Measurements from ENCODE around the gene EPB41L4B. TPM values are rescaled to one million over a fixed set of nuclear protein-coding genes. Genes with fewer than 3 reads are reported as not detected.

The EPB41L4B gene
- total and polyA plus RNA-seq, 2 experiments from 2014 or later = 11.0 to 32.2 TPM

DNA sequence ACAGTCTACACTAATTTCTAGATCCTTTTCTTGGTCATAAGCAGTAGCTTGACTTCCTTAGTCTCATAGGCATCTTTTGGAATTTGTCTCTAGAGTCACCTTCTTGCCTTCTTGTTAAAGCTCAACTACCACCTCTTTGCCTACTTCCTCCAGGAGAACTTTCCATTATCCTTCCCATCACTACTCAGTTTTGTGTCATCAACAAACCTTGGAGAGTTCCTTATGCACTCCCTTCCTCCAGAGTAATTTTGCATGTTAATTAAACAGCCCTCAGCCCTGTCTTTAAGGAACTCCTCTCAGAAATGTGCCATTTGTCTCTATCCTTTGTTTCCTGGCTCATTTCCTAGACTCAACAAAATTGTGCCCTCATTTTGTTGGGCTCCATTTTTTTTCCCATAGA is 4.2 kb upstream of the EPB41L4B start:
- ATAC-seq (no peak), DNase-seq (ENCODE audit: low spot score) (no peak)
- Mint-ChIP-seq H3K36me3 (ENCODE audit: low read depth) (no peaks in the 10 kb centered on the region; the same call in 2 of the 3 replicates), H3K4me1 (peaks cover 25% of the 10 kb centered on the region), H3K4me3 (no peak overlapping the region), H3K27ac (no peak overlapping the region), H3K9me3 (no peaks in the 10 kb centered on the region), H3K27me3 (ENCODE audit: insufficient read depth, low read depth, poor library complexity) (peaks cover 9% of the 10 kb centered on the region)
- Histone ChIP-seq H3K27me3 (ENCODE audit: insufficient read depth) (peaks cover 5% of the 10 kb centered on the region; the same call in 1 of the 2 replicates), H2AFZ (no peak overlapping the region), H3K4me1 (ENCODE audit: insufficient read depth) (peaks cover 11% of the 10 kb centered on the region), H3K9me2 (ENCODE audit: insufficient read depth) (peaks cover 3% of the 10 kb centered on the region; the same call in 1 of the 2 replicates), H3K27ac (ENCODE audit: low read depth) (no peak overlapping the region), H3K4me3 (no peak overlapping the region), H3F3A (replicated peaks; ENCODE audit: low read depth) (no peaks in the 10 kb centered on the region), H3K79me2 (replicated peaks; ENCODE audit: insufficient read depth) (no peaks in the 10 kb centered on the region), H3K36me3 (ENCODE audit: insufficient read depth) (no peaks in the 10 kb centered on the region), H4K20me1 (replicated peaks; ENCODE audit: insufficient read depth) (no peaks in the 10 kb centered on the region), H3K4me2 (no peak overlapping the region)
- TF ChIP-seq ZNF331 (CRISPR knock-in tag; IDR thresholded peaks at IDR 0.05; ENCODE audit: low read depth) = no peak
- TF ChIP-seq JUNB (IDR thresholded peaks at IDR 0.05; ENCODE audit: unreplicated experiment) = no peak
- TF ChIP-seq, protein P1, sequence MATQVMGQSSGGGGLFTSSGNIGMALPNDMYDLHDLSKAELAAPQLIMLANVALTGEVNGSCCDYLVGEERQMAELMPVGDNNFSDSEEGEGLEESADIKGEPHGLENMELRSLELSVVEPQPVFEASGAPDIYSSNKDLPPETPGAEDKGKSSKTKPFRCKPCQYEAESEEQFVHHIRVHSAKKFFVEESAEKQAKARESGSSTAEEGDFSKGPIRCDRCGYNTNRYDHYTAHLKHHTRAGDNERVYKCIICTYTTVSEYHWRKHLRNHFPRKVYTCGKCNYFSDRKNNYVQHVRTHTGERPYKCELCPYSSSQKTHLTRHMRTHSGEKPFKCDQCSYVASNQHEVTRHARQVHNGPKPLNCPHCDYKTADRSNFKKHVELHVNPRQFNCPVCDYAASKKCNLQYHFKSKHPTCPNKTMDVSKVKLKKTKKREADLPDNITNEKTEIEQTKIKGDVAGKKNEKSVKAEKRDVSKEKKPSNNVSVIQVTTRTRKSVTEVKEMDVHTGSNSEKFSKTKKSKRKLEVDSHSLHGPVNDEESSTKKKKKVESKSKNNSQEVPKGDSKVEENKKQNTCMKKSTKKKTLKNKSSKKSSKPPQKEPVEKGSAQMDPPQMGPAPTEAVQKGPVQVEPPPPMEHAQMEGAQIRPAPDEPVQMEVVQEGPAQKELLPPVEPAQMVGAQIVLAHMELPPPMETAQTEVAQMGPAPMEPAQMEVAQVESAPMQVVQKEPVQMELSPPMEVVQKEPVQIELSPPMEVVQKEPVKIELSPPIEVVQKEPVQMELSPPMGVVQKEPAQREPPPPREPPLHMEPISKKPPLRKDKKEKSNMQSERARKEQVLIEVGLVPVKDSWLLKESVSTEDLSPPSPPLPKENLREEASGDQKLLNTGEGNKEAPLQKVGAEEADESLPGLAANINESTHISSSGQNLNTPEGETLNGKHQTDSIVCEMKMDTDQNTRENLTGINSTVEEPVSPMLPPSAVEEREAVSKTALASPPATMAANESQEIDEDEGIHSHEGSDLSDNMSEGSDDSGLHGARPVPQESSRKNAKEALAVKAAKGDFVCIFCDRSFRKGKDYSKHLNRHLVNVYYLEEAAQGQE (IDR thresholded peaks at IDR 0.05; ENCODE audit: unreplicated experiment) = no peak
- TF ChIP-seq, protein P2, sequence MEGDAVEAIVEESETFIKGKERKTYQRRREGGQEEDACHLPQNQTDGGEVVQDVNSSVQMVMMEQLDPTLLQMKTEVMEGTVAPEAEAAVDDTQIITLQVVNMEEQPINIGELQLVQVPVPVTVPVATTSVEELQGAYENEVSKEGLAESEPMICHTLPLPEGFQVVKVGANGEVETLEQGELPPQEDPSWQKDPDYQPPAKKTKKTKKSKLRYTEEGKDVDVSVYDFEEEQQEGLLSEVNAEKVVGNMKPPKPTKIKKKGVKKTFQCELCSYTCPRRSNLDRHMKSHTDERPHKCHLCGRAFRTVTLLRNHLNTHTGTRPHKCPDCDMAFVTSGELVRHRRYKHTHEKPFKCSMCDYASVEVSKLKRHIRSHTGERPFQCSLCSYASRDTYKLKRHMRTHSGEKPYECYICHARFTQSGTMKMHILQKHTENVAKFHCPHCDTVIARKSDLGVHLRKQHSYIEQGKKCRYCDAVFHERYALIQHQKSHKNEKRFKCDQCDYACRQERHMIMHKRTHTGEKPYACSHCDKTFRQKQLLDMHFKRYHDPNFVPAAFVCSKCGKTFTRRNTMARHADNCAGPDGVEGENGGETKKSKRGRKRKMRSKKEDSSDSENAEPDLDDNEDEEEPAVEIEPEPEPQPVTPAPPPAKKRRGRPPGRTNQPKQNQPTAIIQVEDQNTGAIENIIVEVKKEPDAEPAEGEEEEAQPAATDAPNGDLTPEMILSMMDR (conservative IDR thresholded peaks at IDR 0.05; ENCODE audit: low read depth in 2 of 2) = no peak
- TF ChIP-seq, protein P3, sequence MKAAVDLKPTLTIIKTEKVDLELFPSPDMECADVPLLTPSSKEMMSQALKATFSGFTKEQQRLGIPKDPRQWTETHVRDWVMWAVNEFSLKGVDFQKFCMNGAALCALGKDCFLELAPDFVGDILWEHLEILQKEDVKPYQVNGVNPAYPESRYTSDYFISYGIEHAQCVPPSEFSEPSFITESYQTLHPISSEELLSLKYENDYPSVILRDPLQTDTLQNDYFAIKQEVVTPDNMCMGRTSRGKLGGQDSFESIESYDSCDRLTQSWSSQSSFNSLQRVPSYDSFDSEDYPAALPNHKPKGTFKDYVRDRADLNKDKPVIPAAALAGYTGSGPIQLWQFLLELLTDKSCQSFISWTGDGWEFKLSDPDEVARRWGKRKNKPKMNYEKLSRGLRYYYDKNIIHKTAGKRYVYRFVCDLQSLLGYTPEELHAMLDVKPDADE (IDR thresholded peaks at IDR 0.05) = no peak
- TF ChIP-seq, protein P4, sequence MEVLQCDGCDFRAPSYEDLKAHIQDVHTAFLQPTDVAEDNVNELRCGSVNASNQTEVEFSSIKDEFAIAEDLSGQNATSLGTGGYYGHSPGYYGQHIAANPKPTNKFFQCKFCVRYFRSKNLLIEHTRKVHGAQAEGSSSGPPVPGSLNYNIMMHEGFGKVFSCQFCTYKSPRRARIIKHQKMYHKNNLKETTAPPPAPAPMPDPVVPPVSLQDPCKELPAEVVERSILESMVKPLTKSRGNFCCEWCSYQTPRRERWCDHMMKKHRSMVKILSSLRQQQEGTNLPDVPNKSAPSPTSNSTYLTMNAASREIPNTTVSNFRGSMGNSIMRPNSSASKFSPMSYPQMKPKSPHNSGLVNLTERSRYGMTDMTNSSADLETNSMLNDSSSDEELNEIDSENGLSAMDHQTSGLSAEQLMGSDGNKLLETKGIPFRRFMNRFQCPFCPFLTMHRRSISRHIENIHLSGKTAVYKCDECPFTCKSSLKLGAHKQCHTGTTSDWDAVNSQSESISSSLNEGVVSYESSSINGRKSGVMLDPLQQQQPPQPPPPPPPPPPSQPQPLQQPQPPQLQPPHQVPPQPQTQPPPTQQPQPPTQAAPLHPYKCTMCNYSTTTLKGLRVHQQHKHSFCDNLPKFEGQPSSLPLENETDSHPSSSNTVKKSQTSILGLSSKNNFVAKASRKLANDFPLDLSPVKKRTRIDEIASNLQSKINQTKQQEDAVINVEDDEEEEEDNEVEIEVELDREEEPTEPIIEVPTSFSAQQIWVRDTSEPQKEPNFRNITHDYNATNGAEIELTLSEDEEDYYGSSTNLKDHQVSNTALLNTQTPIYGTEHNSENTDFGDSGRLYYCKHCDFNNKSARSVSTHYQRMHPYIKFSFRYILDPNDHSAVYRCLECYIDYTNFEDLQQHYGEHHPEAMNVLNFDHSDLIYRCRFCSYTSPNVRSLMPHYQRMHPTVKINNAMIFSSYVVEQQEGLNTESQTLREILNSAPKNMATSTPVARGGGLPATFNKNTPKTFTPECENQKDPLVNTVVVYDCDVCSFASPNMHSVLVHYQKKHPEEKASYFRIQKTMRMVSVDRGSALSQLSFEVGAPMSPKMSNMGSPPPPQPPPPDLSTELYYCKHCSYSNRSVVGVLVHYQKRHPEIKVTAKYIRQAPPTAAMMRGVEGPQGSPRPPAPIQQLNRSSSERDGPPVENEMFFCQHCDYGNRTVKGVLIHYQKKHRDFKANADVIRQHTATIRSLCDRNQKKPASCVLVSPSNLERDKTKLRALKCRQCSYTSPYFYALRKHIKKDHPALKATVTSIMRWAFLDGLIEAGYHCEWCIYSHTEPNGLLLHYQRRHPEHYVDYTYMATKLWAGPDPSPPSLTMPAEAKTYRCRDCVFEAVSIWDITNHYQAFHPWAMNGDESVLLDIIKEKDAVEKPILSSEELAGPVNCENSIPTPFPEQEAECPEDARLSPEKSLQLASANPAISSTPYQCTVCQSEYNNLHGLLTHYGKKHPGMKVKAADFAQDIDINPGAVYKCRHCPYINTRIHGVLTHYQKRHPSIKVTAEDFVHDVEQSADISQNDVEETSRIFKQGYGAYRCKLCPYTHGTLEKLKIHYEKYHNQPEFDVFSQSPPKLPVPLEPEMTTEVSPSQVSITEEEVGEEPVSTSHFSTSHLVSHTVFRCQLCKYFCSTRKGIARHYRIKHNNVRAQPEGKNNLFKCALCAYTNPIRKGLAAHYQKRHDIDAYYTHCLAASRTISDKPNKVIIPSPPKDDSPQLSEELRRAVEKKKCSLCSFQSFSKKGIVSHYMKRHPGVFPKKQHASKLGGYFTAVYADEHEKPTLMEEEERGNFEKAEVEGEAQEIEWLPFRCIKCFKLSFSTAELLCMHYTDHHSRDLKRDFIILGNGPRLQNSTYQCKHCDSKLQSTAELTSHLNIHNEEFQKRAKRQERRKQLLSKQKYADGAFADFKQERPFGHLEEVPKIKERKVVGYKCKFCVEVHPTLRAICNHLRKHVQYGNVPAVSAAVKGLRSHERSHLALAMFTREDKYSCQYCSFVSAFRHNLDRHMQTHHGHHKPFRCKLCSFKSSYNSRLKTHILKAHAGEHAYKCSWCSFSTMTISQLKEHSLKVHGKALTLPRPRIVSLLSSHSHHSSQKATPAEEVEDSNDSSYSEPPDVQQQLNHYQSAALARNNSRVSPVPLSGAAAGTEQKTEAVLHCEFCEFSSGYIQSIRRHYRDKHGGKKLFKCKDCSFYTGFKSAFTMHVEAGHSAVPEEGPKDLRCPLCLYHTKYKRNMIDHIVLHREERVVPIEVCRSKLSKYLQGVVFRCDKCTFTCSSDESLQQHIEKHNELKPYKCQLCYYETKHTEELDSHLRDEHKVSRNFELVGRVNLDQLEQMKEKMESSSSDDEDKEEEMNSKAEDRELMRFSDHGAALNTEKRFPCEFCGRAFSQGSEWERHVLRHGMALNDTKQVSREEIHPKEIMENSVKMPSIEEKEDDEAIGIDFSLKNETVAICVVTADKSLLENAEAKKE (CRISPR knock-in tag; IDR thresholded peaks at IDR 0.05) = no peak
- no peak for TF ChIP-seq NANOG (IDR thresholded peaks at IDR 0.05; ENCODE audit: borderline replicate concordance)
- TF ChIP-seq EZH2phosphoT487 (IDR thresholded peaks at IDR 0.05; ENCODE audit: unreplicated experiment) = no peak
- no peak for TF ChIP-seq POLR2AphosphoS5 (IDR thresholded peaks at IDR 0.05; ENCODE audit: low read depth)
- no peak for TF ChIP-seq STAT1 (IDR thresholded peaks at IDR 0.05; ENCODE audit: unreplicated experiment)
- no peak for TF ChIP-seq EZH2 (IDR thresholded peaks at IDR 0.05; ENCODE audit: low read depth, unreplicated experiment)
- TF ChIP-seq CREB1 (CRISPR knock-in tag; IDR thresholded peaks at IDR 0.05; ENCODE audit: low read depth) = no peak
- TF ChIP-seq ZNF114 (CRISPR knock-in tag; IDR thresholded peaks at IDR 0.05) = no peak
